ENCODE data around the gene OR6F1.
A peak's percentile ranks its signal among the peaks of the same experiment; 100 is the strongest.

The OR6F1 gene

GRCh38 chr1:247681288-247681897 lies 35.1 kb downstream of the OR6F1 start:
- no peak for TF ChIP-seq GATA1 (IDR thresholded peaks at IDR 0.05; ENCODE audit: low read depth, low read length)
- no peak for TF ChIP-seq POLR2A (IDR thresholded peaks at IDR 0.05; ENCODE audit: low read length)
- DNase-seq = peak; percentile 79 to 86

DNA sequence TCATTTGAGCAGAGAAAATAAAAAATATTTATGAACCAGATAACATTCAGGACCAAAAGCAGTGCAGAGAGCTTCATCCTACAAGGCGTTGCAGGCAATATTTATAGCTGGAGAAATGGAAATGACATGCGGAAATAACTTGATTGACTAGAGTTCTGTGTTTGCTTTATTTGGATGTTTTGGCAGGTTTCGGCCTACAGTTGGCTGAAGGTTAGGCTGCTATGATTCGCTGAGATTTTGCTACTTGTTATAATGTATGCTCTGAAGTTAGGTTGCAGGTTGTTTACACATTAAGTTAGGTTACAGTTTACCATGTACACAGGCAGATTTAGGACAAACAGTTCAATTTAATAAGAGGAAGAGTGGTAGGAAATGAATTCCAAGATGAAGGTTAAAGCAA lies 36.3 kb downstream of the OR6F1 start:
- no peak for DNase-seq
- TF ChIP-seq POLR2A (IDR thresholded peaks at IDR 0.05; ENCODE audit: low read length) (no peak), GATA1 (IDR thresholded peaks at IDR 0.05; ENCODE audit: low read depth, low read length) (no peak)

DNA sequence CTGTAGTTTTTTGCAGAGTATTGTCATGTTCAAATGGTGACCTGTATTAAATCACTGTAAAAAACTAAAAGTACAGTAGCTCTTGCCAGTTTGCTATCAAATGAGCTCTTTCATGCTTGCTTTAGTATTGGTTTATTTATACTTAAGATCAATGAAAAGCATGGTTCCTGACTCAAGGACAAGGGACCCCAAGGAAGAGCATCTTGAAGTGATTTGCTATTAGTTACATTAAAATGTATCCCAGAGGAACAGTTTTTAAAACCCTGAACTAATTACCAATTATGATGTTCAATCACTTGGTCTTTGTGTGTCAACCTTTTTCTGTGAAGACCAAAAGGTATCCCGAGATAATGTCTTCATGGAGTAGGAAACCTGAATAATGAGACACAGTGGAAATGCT lies 36.8 kb downstream of the OR6F1 start, which contains the start of gene OR13G1:
OR13G1 (minus strand) TSS at position 101 of the 400 bp plus-strand sequence. CDS start 6,698 bp downstream, outside the sequence.
- no peak for DNase-seq

GRCh38 chr1:247669225-247669624 lies 47.2 kb downstream of the OR6F1 start:
- no peak for TF ChIP-seq GATA1 (IDR thresholded peaks at IDR 0.05; ENCODE audit: low read depth, low read length)
- TF ChIP-seq POLR2A (IDR thresholded peaks at IDR 0.05; ENCODE audit: low read length) = no peak
- no peak for DNase-seq

More for the DNA sequence above, 36.8 kb downstream of the OR6F1 start, which contains the start of gene OR13G1:
- TF ChIP-seq POLR2A (IDR thresholded peaks at IDR 0.05; ENCODE audit: low read length) (no peak), GATA1 (IDR thresholded peaks at IDR 0.05; ENCODE audit: low read depth, low read length) (no peak)
